ENCODE measurements around the gene WNT7B.

The WNT7B gene

GRCh38 chr22:45977003-45977411, at the start of gene WNT7B:
Gene WNT7B, minus strand, starts transcription at chr22:45977162. Its CDS starts 408 bp downstream, at chr22:45976754.
- H3K4me1 ChIP-seq (ENCODE audit: insufficient read depth, low read length) = no peaks in the 10 kb centered on the region; the same call in 1 of the 2 replicates
- H3K9me3 ChIP-seq (ENCODE audit: control insufficient read depth, insufficient read depth, low read length) = peaks cover 11% of the 10 kb centered on the region
- H3K36me3 ChIP-seq (ENCODE audit: insufficient read depth, low read length) = no peaks in the 10 kb centered on the region
- peak within 1 kb of the TSS; percentile 50; the same call in 1 of the 2 replicates for H3K9ac ChIP-seq (ENCODE audit: low read depth, low read length)

- H3K9me3 ChIP-seq (ENCODE audit: control insufficient read depth, insufficient read depth, low read length) = no peaks in the 10 kb centered on the region
- no peak overlapping the region for H3K9ac ChIP-seq (ENCODE audit: low read depth, low read length)
- H3K4me1 ChIP-seq (ENCODE audit: insufficient read depth, low read length) = no peaks in the 10 kb centered on the region; the same call in 1 of the 2 replicates
Observed at GRCh38 chr22:46025973-46026898, 49.3 kb upstream of the WNT7B start.

GRCh38 chr22:46025225-46025972, 48.4 kb upstream of the WNT7B start:
- H3K36me3 ChIP-seq (ENCODE audit: insufficient read depth, low read length) = no peaks in the 10 kb centered on the region
- no peaks in the 10 kb centered on the region for H3K9me3 ChIP-seq (ENCODE audit: control insufficient read depth, insufficient read depth, low read length)
- H3K4me1 ChIP-seq (ENCODE audit: insufficient read depth, low read length) = no peaks in the 10 kb centered on the region; the same call in 1 of the 2 replicates
- no peak overlapping the region for H3K9ac ChIP-seq (ENCODE audit: low read depth, low read length)

More at GRCh38 chr22:46025973-46026898, 49.3 kb upstream of the WNT7B start:
- no peaks in the 10 kb centered on the region for H3K36me3 ChIP-seq (ENCODE audit: insufficient read depth, low read length)

- Histone ChIP-seq H3K9me3 (ENCODE audit: control insufficient read depth, insufficient read depth, low read length) (no peaks in the 10 kb centered on the region), H3K4me1 (ENCODE audit: insufficient read depth, low read length) (no peaks in the 10 kb centered on the region; the same call in 1 of the 2 replicates), H3K36me3 (ENCODE audit: insufficient read depth, low read length) (no peaks in the 10 kb centered on the region), H3K9ac (ENCODE audit: low read depth, low read length) (no peak overlapping the region)
Observed at GRCh38 chr22:46024136-46024840, 47.3 kb upstream of the WNT7B start.

GRCh38 chr22:46023558-46023981, 46.6 kb upstream of the WNT7B start:
- Histone ChIP-seq H3K4me1 (ENCODE audit: insufficient read depth, low read length) (no peaks in the 10 kb centered on the region; the same call in 1 of the 2 replicates), H3K9ac (ENCODE audit: low read depth, low read length) (no peak overlapping the region), H3K9me3 (ENCODE audit: control insufficient read depth, insufficient read depth, low read length) (no peaks in the 10 kb centered on the region), H3K36me3 (ENCODE audit: insufficient read depth, low read length) (no peaks in the 10 kb centered on the region)

- H3K9me3 ChIP-seq (ENCODE audit: control insufficient read depth, insufficient read depth, low read length) = no peaks in the 10 kb centered on the region
- H3K36me3 ChIP-seq (ENCODE audit: insufficient read depth, low read length) = no peaks in the 10 kb centered on the region
- no peak overlapping the region for H3K9ac ChIP-seq (ENCODE audit: low read depth, low read length)
- H3K4me1 ChIP-seq (ENCODE audit: insufficient read depth, low read length) = no peaks in the 10 kb centered on the region; the same call in 1 of the 2 replicates
Observed at GRCh38 chr22:46022881-46023512, 46.0 kb upstream of the WNT7B start.

- Histone ChIP-seq H3K4me1 (ENCODE audit: insufficient read depth, low read length) (no peaks in the 10 kb centered on the region; the same call in 1 of the 2 replicates), H3K9me3 (ENCODE audit: control insufficient read depth, insufficient read depth, low read length) (no peaks in the 10 kb centered on the region), H3K9ac (ENCODE audit: low read depth, low read length) (no peak overlapping the region), H3K36me3 (ENCODE audit: insufficient read depth, low read length) (no peaks in the 10 kb centered on the region)
Observed at GRCh38 chr22:46021577-46021976, 44.6 kb upstream of the WNT7B start.

GRCh38 chr22:46019351-46019750, 42.4 kb upstream of the WNT7B start:
- Histone ChIP-seq H3K4me1 (ENCODE audit: insufficient read depth, low read length) (no peaks in the 10 kb centered on the region; the same call in 1 of the 2 replicates), H3K9ac (ENCODE audit: low read depth, low read length) (no peak overlapping the region), H3K36me3 (ENCODE audit: insufficient read depth, low read length) (no peaks in the 10 kb centered on the region), H3K9me3 (ENCODE audit: control insufficient read depth, insufficient read depth, low read length) (no peaks in the 10 kb centered on the region)

GRCh38 chr22:46018859-46019258, 41.9 kb upstream of the WNT7B start:
- H3K9ac ChIP-seq (ENCODE audit: low read depth, low read length) = no peak overlapping the region
- H3K36me3 ChIP-seq (ENCODE audit: insufficient read depth, low read length) = no peaks in the 10 kb centered on the region
- H3K9me3 ChIP-seq (ENCODE audit: control insufficient read depth, insufficient read depth, low read length) = no peaks in the 10 kb centered on the region
- H3K4me1 ChIP-seq (ENCODE audit: insufficient read depth, low read length) = no peaks in the 10 kb centered on the region; the same call in 1 of the 2 replicates

- Histone ChIP-seq H3K9ac (ENCODE audit: low read depth, low read length) (no peak overlapping the region), H3K36me3 (ENCODE audit: insufficient read depth, low read length) (no peaks in the 10 kb centered on the region), H3K4me1 (ENCODE audit: insufficient read depth, low read length) (peaks cover 3% of the 10 kb centered on the region; the same call in 1 of the 2 replicates), H3K9me3 (ENCODE audit: control insufficient read depth, insufficient read depth, low read length) (no peaks in the 10 kb centered on the region)
Observed at GRCh38 chr22:46017166-46017565, 40.2 kb upstream of the WNT7B start.

GRCh38 chr22:46013460-46014416, 36.8 kb upstream of the WNT7B start:
- Histone ChIP-seq H3K36me3 (ENCODE audit: insufficient read depth, low read length) (no peaks in the 10 kb centered on the region), H3K9me3 (ENCODE audit: control insufficient read depth, insufficient read depth, low read length) (no peaks in the 10 kb centered on the region), H3K9ac (ENCODE audit: low read depth, low read length) (peak overlapping the region; percentile 51), H3K4me1 (ENCODE audit: insufficient read depth, low read length) (peaks cover 3% of the 10 kb centered on the region; the same call in 1 of the 2 replicates)

GRCh38 chr22:46012881-46013281, 35.9 kb upstream of the WNT7B start:
- no peaks in the 10 kb centered on the region for H3K36me3 ChIP-seq (ENCODE audit: insufficient read depth, low read length)
- H3K9ac ChIP-seq (ENCODE audit: low read depth, low read length) = no peak overlapping the region
- H3K9me3 ChIP-seq (ENCODE audit: control insufficient read depth, insufficient read depth, low read length) = no peaks in the 10 kb centered on the region
- peaks cover 3% of the 10 kb centered on the region; the same call in 1 of the 2 replicates for H3K4me1 ChIP-seq (ENCODE audit: insufficient read depth, low read length)

Measured in ES-I3 (cell line).